GM12878 (cell line): ENCODE results near the gene CCDC85B. TPM values are rescaled to one million over a fixed set of nuclear protein-coding genes. Genes with fewer than 3 reads are reported as not detected.

Experiments
- FOS ChIP-seq: IDR thresholded peaks from 3 replicates; pipeline ENCODE4 v1.6.1; 2011; ENCODE audit warnings: borderline replicate concordance; ENCODE audit not compliant: insufficient read length; ENCODE audit errors: extremely low read depth
- HDAC2 ChIP-seq: fragments of 200-600 bp; sonication (generic); IDR thresholded peaks from 2 replicates; pipeline ENCODE4 v1.6.1; 2017
- JUNB ChIP-seq: IDR thresholded peaks from 2 replicates; pipeline ENCODE4 v1.6.1; 2016; ENCODE audit warnings: antibody characterized with exemption, mild to moderate bottlenecking
- JUND ChIP-seq: IDR thresholded peaks from 2 replicates; pipeline ENCODE4 v1.6.1; 2012; ENCODE audit warnings: low read depth, mild to moderate bottlenecking, low read length, improper control_type of control experiment, moderate library complexity
- MEF2A ChIP-seq: IDR thresholded peaks from 2 replicates; pipeline ENCODE4 v1.6.1; 2011; ENCODE audit warnings: low read depth, mild to moderate bottlenecking, low read length, moderate library complexity; ENCODE audit not compliant: insufficient read depth
- SMAD5 ChIP-seq: IDR thresholded peaks from 2 replicates; pipeline ENCODE4 v1.6.1; 2016; ENCODE audit warnings: antibody characterized with exemption, low read depth
- ZNF274 ChIP-seq: IDR thresholded peaks from one replicate; pipeline ENCODE4 v1.8.0; 2011; ENCODE audit not compliant: insufficient read length, insufficient read depth
- polyA plus RNA-seq, 11 experiments: library from polyadenylated mRNA; depleted of rRNA in 4 of 11; unstranded in 6 of 11; stranded (reverse) in 5 of 11; fragments of >200 nt; fragmentation: Nextera tagmentation in 4 of 11; fragmentation: Illumina TruSeq in 1 of 11; extraction: Ambion mirVana in 4 of 11; extraction: Trizol in 1 of 11; gene quantifications; 1 replicate in 1 of 11; 2 replicates in 10 of 11; pipeline versions ENCODE4 v1.2.1 to v1.2.3, GENCODE V29; 2011 to 2016; ENCODE audit warnings: inconsistent platforms in 2 of 11, missing spikeins in 2 of 11, low read depth in 1 of 11
- total RNA-seq, 4 experiments: library from RNA; depleted of rRNA in 3 of 4; stranded (reverse); fragments of >200 nt in 3 of 4; fragmentation: Illumina TruSeq in 1 of 4; extraction: Trizol in 1 of 4; gene quantifications; 2 replicates each; pipeline versions ENCODE4 v1.2.1 to v1.2.3, GENCODE V29; 2013 to 2021
- TF ChIP-seq, protein P1 (sequence below), 3 experiments: IDR thresholded peaks in 2 of 3; conservative IDR thresholded peaks in 1 of 3; 2 replicates each; pipeline ENCODE4 v1.5.1; 2011; ENCODE audit warnings: low read depth in 3 of 3, low read length in 3 of 3, mild to moderate bottlenecking in 3 of 3, control low read depth in 2 of 3, moderate library complexity in 2 of 3, inconsistent platforms in 1 of 3, mixed read lengths in 1 of 3; ENCODE audit not compliant: control insufficient read depth in 2 of 3, insufficient read depth in 1 of 3; ENCODE audit errors: extremely low read depth in 1 of 3
- TF ChIP-seq, protein P2 (sequence below): fragments of 450-650 bp; IDR thresholded peaks from 2 replicates; pipeline ENCODE4 v1.6.1; 2017; ENCODE audit warnings: mild to moderate bottlenecking, low read depth, inconsistent platforms; ENCODE audit not compliant: poor library complexity, severe bottlenecking
- TF ChIP-seq, protein P3 (sequence below): fragments of 450-650 bp; formaldehyde crosslinking; IDR thresholded peaks from 2 replicates; pipeline ENCODE4 v1.5.0; 2022; ENCODE audit warnings: mild to moderate bottlenecking, missing genetic modification characterization
- TF ChIP-seq, protein P4 (sequence below): fragments of 450-650 bp; IDR thresholded peaks from 2 replicates; pipeline ENCODE4 v1.6.1; 2018; ENCODE audit warnings: mild to moderate bottlenecking, low read depth, moderate library complexity; ENCODE audit not compliant: partially characterized antibody
- TF ChIP-seq, protein P5 (sequence below): IDR thresholded peaks from 2 replicates; pipeline ENCODE4 v1.6.1; 2012; ENCODE audit warnings: improper control_type of control experiment, low read depth, low read length; ENCODE audit not compliant: insufficient replicate concordance
- TF ChIP-seq, protein P6 (sequence below): IDR thresholded peaks from 2 replicates; pipeline ENCODE4 v1.6.1; 2012; ENCODE audit warnings: low read depth, low read length, improper control_type of control experiment

CCDC85B gene
- total and polyA plus RNA-seq, 10 of the 15 experiments (the other 5 are each of a cell fraction or from before 2014, with no cell fraction given) = 0.32 to 114 (median 49.5) TPM

DNA sequence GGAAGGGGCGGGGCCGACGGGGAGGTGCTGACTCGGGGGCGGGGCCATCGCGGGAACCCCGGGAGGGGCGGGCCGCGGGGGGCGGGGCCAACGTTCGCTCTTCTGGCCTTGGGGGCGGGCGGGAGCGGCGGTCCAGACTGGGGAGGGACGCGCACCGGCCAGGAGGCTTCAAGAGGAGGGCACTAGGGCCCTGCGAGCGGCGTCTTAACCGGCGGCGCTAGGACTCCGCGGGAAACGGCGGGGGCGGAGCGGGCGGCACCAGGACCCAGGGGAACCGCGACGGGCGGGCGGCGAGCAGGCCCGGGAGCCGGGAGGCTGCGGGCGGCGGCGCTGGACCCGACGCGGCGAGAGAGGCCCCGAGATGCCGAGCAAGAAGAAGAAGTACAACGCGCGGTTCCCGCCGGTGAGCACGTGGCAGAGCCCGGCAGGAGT is 28.7 kb downstream of the CCDC85B start, which contains the start of gene DRAP1 (continued):
- TF ChIP-seq, protein P1, sequence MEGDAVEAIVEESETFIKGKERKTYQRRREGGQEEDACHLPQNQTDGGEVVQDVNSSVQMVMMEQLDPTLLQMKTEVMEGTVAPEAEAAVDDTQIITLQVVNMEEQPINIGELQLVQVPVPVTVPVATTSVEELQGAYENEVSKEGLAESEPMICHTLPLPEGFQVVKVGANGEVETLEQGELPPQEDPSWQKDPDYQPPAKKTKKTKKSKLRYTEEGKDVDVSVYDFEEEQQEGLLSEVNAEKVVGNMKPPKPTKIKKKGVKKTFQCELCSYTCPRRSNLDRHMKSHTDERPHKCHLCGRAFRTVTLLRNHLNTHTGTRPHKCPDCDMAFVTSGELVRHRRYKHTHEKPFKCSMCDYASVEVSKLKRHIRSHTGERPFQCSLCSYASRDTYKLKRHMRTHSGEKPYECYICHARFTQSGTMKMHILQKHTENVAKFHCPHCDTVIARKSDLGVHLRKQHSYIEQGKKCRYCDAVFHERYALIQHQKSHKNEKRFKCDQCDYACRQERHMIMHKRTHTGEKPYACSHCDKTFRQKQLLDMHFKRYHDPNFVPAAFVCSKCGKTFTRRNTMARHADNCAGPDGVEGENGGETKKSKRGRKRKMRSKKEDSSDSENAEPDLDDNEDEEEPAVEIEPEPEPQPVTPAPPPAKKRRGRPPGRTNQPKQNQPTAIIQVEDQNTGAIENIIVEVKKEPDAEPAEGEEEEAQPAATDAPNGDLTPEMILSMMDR (IDR thresholded peaks at IDR 0.05 in 2 of 3, conservative IDR thresholded peaks at IDR 0.05 in 1 of 3; ENCODE audit: control insufficient read depth in 2 of 3, extremely low read depth in 1 of 3, insufficient read depth in 1 of 3, low read depth in 3 of 3, low read length in 3 of 3) = no peak; a peak in 1 of 6 replicates
- TF ChIP-seq FOS (no peak), ZNF274 (no peak), MEF2A (peak; percentile 85), HDAC2 (no peak), SMAD5 (no peak), JUNB (no peak), JUND (0 out of 2 replicates have a peak, but pooled peaks have one; percentile 38)
- TF ChIP-seq, protein P2, sequence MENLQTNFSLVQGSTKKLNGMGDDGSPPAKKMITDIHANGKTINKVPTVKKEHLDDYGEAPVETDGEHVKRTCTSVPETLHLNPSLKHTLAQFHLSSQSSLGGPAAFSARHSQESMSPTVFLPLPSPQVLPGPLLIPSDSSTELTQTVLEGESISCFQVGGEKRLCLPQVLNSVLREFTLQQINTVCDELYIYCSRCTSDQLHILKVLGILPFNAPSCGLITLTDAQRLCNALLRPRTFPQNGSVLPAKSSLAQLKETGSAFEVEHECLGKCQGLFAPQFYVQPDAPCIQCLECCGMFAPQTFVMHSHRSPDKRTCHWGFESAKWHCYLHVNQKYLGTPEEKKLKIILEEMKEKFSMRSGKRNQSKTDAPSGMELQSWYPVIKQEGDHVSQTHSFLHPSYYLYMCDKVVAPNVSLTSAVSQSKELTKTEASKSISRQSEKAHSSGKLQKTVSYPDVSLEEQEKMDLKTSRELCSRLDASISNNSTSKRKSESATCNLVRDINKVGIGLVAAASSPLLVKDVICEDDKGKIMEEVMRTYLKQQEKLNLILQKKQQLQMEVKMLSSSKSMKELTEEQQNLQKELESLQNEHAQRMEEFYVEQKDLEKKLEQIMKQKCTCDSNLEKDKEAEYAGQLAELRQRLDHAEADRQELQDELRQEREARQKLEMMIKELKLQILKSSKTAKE = no peak
- TF ChIP-seq, protein P3, sequence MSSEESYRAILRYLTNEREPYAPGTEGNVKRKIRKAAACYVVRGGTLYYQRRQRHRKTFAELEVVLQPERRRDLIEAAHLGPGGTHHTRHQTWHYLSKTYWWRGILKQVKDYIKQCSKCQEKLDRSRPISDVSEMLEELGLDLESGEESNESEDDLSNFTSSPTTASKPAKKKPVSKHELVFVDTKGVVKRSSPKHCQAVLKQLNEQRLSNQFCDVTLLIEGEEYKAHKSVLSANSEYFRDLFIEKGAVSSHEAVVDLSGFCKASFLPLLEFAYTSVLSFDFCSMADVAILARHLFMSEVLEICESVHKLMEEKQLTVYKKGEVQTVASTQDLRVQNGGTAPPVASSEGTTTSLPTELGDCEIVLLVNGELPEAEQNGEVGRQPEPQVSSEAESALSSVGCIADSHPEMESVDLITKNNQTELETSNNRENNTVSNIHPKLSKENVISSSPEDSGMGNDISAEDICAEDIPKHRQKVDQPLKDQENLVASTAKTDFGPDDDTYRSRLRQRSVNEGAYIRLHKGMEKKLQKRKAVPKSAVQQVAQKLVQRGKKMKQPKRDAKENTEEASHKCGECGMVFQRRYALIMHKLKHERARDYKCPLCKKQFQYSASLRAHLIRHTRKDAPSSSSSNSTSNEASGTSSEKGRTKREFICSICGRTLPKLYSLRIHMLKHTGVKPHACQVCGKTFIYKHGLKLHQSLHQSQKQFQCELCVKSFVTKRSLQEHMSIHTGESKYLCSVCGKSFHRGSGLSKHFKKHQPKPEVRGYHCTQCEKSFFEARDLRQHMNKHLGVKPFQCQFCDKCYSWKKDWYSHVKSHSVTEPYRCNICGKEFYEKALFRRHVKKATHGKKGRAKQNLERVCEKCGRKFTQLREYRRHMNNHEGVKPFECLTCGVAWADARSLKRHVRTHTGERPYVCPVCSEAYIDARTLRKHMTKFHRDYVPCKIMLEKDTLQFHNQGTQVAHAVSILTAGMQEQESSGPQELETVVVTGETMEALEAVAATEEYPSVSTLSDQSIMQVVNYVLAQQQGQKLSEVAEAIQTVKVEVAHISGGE = no peak
- TF ChIP-seq, protein P4, sequence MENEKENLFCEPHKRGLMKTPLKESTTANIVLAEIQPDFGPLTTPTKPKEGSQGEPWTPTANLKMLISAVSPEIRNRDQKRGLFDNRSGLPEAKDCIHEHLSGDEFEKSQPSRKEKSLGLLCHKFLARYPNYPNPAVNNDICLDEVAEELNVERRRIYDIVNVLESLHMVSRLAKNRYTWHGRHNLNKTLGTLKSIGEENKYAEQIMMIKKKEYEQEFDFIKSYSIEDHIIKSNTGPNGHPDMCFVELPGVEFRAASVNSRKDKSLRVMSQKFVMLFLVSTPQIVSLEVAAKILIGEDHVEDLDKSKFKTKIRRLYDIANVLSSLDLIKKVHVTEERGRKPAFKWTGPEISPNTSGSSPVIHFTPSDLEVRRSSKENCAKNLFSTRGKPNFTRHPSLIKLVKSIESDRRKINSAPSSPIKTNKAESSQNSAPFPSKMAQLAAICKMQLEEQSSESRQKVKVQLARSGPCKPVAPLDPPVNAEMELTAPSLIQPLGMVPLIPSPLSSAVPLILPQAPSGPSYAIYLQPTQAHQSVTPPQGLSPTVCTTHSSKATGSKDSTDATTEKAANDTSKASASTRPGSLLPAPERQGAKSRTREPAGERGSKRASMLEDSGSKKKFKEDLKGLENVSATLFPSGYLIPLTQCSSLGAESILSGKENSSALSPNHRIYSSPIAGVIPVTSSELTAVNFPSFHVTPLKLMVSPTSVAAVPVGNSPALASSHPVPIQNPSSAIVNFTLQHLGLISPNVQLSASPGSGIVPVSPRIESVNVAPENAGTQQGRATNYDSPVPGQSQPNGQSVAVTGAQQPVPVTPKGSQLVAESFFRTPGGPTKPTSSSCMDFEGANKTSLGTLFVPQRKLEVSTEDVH = no peak
- TF ChIP-seq, protein P5, sequence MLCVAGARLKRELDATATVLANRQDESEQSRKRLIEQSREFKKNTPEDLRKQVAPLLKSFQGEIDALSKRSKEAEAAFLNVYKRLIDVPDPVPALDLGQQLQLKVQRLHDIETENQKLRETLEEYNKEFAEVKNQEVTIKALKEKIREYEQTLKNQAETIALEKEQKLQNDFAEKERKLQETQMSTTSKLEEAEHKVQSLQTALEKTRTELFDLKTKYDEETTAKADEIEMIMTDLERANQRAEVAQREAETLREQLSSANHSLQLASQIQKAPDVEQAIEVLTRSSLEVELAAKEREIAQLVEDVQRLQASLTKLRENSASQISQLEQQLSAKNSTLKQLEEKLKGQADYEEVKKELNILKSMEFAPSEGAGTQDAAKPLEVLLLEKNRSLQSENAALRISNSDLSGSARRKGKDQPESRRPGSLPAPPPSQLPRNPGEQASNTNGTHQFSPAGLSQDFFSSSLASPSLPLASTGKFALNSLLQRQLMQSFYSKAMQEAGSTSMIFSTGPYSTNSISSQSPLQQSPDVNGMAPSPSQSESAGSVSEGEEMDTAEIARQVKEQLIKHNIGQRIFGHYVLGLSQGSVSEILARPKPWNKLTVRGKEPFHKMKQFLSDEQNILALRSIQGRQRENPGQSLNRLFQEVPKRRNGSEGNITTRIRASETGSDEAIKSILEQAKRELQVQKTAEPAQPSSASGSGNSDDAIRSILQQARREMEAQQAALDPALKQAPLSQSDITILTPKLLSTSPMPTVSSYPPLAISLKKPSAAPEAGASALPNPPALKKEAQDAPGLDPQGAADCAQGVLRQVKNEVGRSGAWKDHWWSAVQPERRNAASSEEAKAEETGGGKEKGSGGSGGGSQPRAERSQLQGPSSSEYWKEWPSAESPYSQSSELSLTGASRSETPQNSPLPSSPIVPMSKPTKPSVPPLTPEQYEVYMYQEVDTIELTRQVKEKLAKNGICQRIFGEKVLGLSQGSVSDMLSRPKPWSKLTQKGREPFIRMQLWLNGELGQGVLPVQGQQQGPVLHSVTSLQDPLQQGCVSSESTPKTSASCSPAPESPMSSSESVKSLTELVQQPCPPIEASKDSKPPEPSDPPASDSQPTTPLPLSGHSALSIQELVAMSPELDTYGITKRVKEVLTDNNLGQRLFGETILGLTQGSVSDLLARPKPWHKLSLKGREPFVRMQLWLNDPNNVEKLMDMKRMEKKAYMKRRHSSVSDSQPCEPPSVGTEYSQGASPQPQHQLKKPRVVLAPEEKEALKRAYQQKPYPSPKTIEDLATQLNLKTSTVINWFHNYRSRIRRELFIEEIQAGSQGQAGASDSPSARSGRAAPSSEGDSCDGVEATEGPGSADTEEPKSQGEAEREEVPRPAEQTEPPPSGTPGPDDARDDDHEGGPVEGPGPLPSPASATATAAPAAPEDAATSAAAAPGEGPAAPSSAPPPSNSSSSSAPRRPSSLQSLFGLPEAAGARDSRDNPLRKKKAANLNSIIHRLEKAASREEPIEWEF = no peak
- TF ChIP-seq, protein P6, sequence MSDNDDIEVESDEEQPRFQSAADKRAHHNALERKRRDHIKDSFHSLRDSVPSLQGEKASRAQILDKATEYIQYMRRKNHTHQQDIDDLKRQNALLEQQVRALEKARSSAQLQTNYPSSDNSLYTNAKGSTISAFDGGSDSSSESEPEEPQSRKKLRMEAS = 0 out of 2 replicates have a peak, but pooled peaks have one; percentile 16
